ENCODE data around the gene IFT88. TPM values are rescaled to one million over a fixed set of nuclear protein-coding genes. Genes with fewer than 3 reads are reported as not detected.

The IFT88 gene
- total RNA-seq = 4.5 and 5.5 TPM in 2 replicates

GRCh38 chr13:20566898-20567874 lies at the start of gene IFT88:
TSS of gene IFT88 (plus strand) at chr13:20567157. CDS start at chr13:20574386, 7,229 bp downstream.

GRCh38 chr13:20525601-20526544 lies 41.1 kb upstream of the IFT88 start, which contains the start of gene CRYL1:
TSS of gene CRYL1 (minus strand) at chr13:20525857. CDS start at chr13:20525794, 63 bp downstream.

GRCh38 chr13:20702915-20703779 lies 136.2 kb downstream of the IFT88 start, which contains the start of gene IL17D:
TSS of gene IL17D (plus strand) at chr13:20703699. CDS start at chr13:20704002, 303 bp downstream.

Other genes starting within 250 kb of the IFT88 start
- gene CRYL1, start 41.3 kb upstream of the IFT88 start, total RNA-seq = 47.5 and 51.6 TPM in 2 replicates
- 0.42 and 1.2 TPM in 2 replicates for gene IL17D, start 136.5 kb downstream of the IFT88 start, total RNA-seq
- gene EEF1AKMT1, start 206.8 kb downstream of the IFT88 start, total RNA-seq = 12.8 and 19.9 TPM in 2 replicates

All from airway epithelial cell (primary cell).